Muscle of leg (tissue), 11 donors: ENCODE measurements around the gene NATD1. TPM values are rescaled to one million over a fixed set of nuclear protein-coding genes. Genes with fewer than 3 reads are reported as not detected.
"Not testable (repeated sequence)": the region's sequence is repeated elsewhere in the genome, so short reads cannot be mapped to it uniquely, and the experiment has no call there.

Experiments
- DNase-seq: peaks from one replicate; pipeline ENCODE4 v3.0.0; 2013
- H3K27ac ChIP-seq: one replicate; pipeline ENCODE4 v1.5.1; 2013; ENCODE audit warnings: mild to moderate bottlenecking, low read length, control low read depth
- H3K27me3 ChIP-seq: one replicate; pipeline ENCODE4 v1.6.1; 2013; ENCODE audit warnings: low read length; ENCODE audit not compliant: control insufficient read depth, insufficient read depth
- H3K36me3 ChIP-seq: one replicate; pipeline ENCODE4 v1.6.1; 2013; ENCODE audit warnings: low read length; ENCODE audit not compliant: control insufficient read depth, insufficient read depth
- H3K4me1 ChIP-seq: one replicate; pipeline ENCODE4 v1.6.1; 2013; ENCODE audit warnings: low read length; ENCODE audit not compliant: control insufficient read depth, insufficient read depth
- H3K4me3 ChIP-seq: one replicate; pipeline ENCODE4 v1.5.1; 2013; ENCODE audit warnings: low read length, control low read depth
- H3K9me3 ChIP-seq: replicated peaks from 2 replicates; pipeline ENCODE4 v1.6.1; 2013; ENCODE audit warnings: low read depth, low read length; ENCODE audit not compliant: control insufficient read depth
- WGBS: methylation state at CpG from one replicate; pipeline ENCODE4 v1.1.5; 2013; ENCODE audit warnings: missing lambda C conversion rate; ENCODE audit not compliant: insufficient coverage; 5-methylcytosine and 5-hydroxymethylcytosine counted together
- polyA plus RNA-seq, 8 donors: library from polyadenylated mRNA; unstranded; fragments of 120-200 nt; gene quantifications; one replicate each; pipeline versions ENCODE4 v1.2.1 to v1.2.3, GENCODE V29; 2013; ENCODE audit warnings: inconsistent platforms in 1 of 8, low replicate concordance in 1 of 8; ENCODE audit not compliant: insufficient read length in 8 of 8, insufficient read depth in 1 of 8
- total RNA-seq: library from RNA; stranded (reverse); fragments of 120-200 nt; gene quantifications from one replicate; pipeline ENCODE4 v1.2.4, GENCODE V29; 2013

Gene NATD1
- total and polyA plus RNA-seq, 9 donors, result 8.7 to 17.2 (median 15.9) TPM

GRCh38 chr17:21192414-21192813 is 60.8 kb downstream of the NATD1 start:
- H3K9me3 ChIP-seq, H3K4me3 ChIP-seq, DNase-seq, H3K27me3 ChIP-seq: not testable (repeated sequence)
- WGBS, result 100% methylated on average over 1 of the region's 7 CpGs
- peaks cover 55% of the 10 kb centered on the region for H3K4me1 ChIP-seq
- H3K36me3 ChIP-seq, result peaks cover 29% of the 10 kb centered on the region
- peak overlapping the region; percentile 5 for H3K27ac ChIP-seq

DNA sequence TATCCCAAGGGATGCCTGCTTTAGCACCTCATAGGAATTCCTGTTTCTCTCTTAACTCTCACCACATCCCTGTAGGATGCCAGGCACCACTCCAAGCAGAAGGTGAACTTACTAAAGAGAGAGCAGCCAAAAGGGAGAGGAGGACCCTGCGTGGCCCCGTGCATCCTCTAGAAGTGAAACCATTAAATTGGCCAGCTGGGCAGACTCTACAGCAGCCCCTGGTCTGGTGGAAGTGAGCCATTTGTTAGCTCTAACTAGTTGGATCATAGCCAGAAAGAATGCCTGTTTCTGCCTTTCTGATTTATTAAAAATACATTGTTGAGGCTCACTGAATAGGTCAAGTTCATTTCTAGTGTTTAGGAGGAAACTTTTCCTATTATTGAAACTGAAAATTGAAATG is 61.5 kb downstream of the NATD1 start:
- WGBS, result 59% methylated on average over 2 of the region's 2 CpGs
- no peaks in the 10 kb centered on the region for H3K27me3 ChIP-seq
- peaks cover 24% of the 10 kb centered on the region for H3K36me3 ChIP-seq
- H3K4me3 ChIP-seq, result no peak overlapping the region
- peaks cover 53% of the 10 kb centered on the region for H3K4me1 ChIP-seq
- no peak for DNase-seq
- H3K27ac ChIP-seq, result no peak overlapping the region
- H3K9me3 ChIP-seq, result no peaks in the 10 kb centered on the region

DNA sequence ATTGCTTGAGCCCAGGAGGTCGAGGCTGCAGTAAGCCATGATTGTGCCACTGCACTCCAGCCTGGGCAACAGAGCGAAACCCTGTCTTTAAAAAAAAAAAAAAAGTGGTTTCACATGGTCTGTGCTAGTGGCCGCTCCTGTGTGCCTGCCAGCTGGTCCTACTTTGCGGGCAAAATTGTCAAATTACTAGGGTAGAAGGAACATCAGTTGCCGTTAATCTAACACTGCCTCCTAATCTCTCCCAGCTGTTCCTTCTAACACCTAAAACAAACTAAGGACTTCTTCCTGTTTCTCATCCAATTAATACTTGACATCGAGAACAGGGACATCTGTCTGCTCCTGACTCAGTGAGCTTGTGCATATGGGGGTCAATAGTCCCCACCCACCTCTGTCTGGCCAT is 63.1 kb downstream of the NATD1 start:
- Histone ChIP-seq H3K27me3 (no peaks in the 10 kb centered on the region), H3K4me1 (peaks cover 46% of the 10 kb centered on the region), H3K27ac (no peak overlapping the region), H3K36me3 (peaks cover 17% of the 10 kb centered on the region), H3K4me3 (no peak overlapping the region), H3K9me3 (no peaks in the 10 kb centered on the region)
- DNase-seq, result no peak
- WGBS, result 71% methylated on average over 3 of the region's 6 CpGs

DNA sequence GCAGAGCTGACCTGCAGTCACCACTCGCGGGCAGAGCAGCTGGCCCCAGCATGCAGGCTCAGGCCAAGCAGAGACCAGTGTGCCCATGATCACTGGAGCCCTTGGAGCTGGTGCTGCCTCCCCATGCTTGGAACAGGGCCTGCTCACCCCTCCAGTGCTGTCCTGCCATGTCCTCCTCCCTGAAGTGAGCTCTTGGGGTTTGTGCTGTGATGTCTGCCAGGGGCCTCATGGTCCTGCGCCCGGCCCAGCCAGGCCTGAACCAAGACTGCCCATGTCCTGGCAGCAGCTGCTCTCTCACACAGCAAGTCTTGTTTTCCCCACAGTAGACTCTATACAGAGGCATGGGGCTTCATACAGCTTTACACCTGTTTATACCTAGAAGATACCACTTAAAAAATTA is 63.8 kb downstream of the NATD1 start:
- DNase-seq, result no peak
- Histone ChIP-seq H3K4me1 (peaks cover 39% of the 10 kb centered on the region), H3K9me3 (no peaks in the 10 kb centered on the region), H3K36me3 (peaks cover 20% of the 10 kb centered on the region), H3K4me3 (no peak overlapping the region), H3K27me3 (no peaks in the 10 kb centered on the region), H3K27ac (no peak overlapping the region)
- WGBS, result 83% methylated on average over 4 of the region's 4 CpGs

Other genes with a start within 250 kb of the NATD1 start
- gene USP22, start 210.4 kb downstream of the NATD1 start, total RNA-seq, result 139 TPM
- 100 to 1,000 TPM; 126 to 177 (median 152) TPM for gene USP22, start 210.4 kb downstream of the NATD1 start, polyA plus RNA-seq
- gene DHRS7B, start 126.4 kb downstream of the NATD1 start, total RNA-seq, result 33.7 TPM
- 10 to 100 TPM; 17.4 to 32.1 (median 20.0) TPM for gene DHRS7B, start 126.4 kb downstream of the NATD1 start, polyA plus RNA-seq
- gene TMEM11, start 39.2 kb downstream of the NATD1 start, total RNA-seq, result 20.3 TPM
- 10 to 100 TPM; 22.5 to 32.6 (median 28.5) TPM for gene TMEM11, start 39.2 kb downstream of the NATD1 start, polyA plus RNA-seq
- 10.9 TPM for gene MAP2K3, start 31.3 kb upstream of the NATD1 start, total RNA-seq
- 10 to 100 TPM; 19.1 to 35.3 (median 25.2) TPM for gene MAP2K3, start 31.3 kb upstream of the NATD1 start, polyA plus RNA-seq
- gene KCNJ12, start 122.9 kb upstream of the NATD1 start, total RNA-seq, result 9.1 TPM
- 10 to 100 TPM in 4 of 8 donors, 1 to 10 TPM in 4; 5.7 to 12.2 (median 9.8) TPM for gene KCNJ12, start 122.9 kb upstream of the NATD1 start, polyA plus RNA-seq